B cell (primary cell): ENCODE data around the gene CDC42BPA. TPM values are rescaled to one million over a fixed set of nuclear protein-coding genes. Genes with fewer than 3 reads are reported as not detected.

Source experiments
- ATAC-seq: fragments of 200-7000 bp; cut with Tn5 transposase; one replicate; pipeline ENCODE4 v1.10.0; 2021; ENCODE audit warnings: low read depth, mild to moderate bottlenecking, moderate number of reproducible peaks, moderate library complexity
- CTCF ChIA-PET: fragments of 350-600 bp; sonication (Branson Sonifier 250); formaldehyde crosslinking; loops from one replicate; lab custom pipeline; 2021; ENCODE audit warnings: antibody characterized with exemption, inconsistent platforms; lab: Charles Lee
- POLR2A ChIA-PET: fragments of 350-600 bp; sonication (Branson Sonifier 250); formaldehyde crosslinking; loops from one replicate; lab custom pipeline; 2021; ENCODE audit warnings: antibody characterized with exemption; lab: Charles Lee
- DNase-seq: peaks from one replicate; pipeline ENCODE4 v3.0.0; 2013
- H2AFZ ChIP-seq: 2 replicates; pipeline ENCODE4 v1.6.1; 2012; ENCODE audit warnings: mild to moderate bottlenecking, low read depth, low read length; ENCODE audit not compliant: insufficient read depth, poor library complexity, severe bottlenecking
- H3K27ac ChIP-seq, 2 donors: 1 replicate in 1 of 2; 2 replicates in 1 of 2; pipeline ENCODE4 v1.5.1; 2012 to 2013; ENCODE audit warnings: low read length in 2 of 2, mild to moderate bottlenecking in 2 of 2, moderate library complexity in 1 of 2
- H3K27me3 ChIP-seq, 4 experiments: fragments of 200-600 bp in 1 of 4; sonication (generic) in 1 of 4; replicated peaks in 1 of 4; 1 replicate in 2 of 4; 2 replicates in 2 of 4; pipeline versions ENCODE4 v1.6.1 to v1.7.0; 2013 to 2016; ENCODE audit warnings: low read length in 3 of 4, mild to moderate bottlenecking in 2 of 4, mixed read lengths in 1 of 4, moderate library complexity in 1 of 4; ENCODE audit not compliant: insufficient read depth in 4 of 4, control insufficient read depth in 3 of 4; ENCODE audit errors: control extremely low read depth in 1 of 4
- H3K36me3 ChIP-seq, 2 experiments: replicated peaks in 1 of 2; 1 replicate in 1 of 2; 2 replicates in 1 of 2; pipeline versions ENCODE4 v1.6.1 to v1.7.1; 2013; ENCODE audit warnings: low read length in 1 of 2; ENCODE audit not compliant: insufficient read depth in 2 of 2, control insufficient read depth in 1 of 2; ENCODE audit errors: control extremely low read depth in 1 of 2, extremely low read depth in 1 of 2
- H3K4me1 ChIP-seq, 2 donors: fragments of 200-600 bp in 1 of 2; sonication (generic) in 1 of 2; 1 replicate in 1 of 2; 2 replicates in 1 of 2; pipeline versions ENCODE4 v1.5.1 to v1.6.1; 2013 to 2017; ENCODE audit warnings: low read length in 2 of 2; ENCODE audit not compliant: control insufficient read depth in 2 of 2, insufficient read depth in 2 of 2
- H3K4me2 ChIP-seq: replicated peaks from 2 replicates; pipeline ENCODE3; 2012; ENCODE audit warnings: mild to moderate bottlenecking, low read depth, low read length; ENCODE audit not compliant: poor library complexity, severe bottlenecking
- H3K4me3 ChIP-seq, 5 experiments: fragments of 200-600 bp in 1 of 5; sonication (generic) in 1 of 5; 1 replicate in 3 of 5; 2 replicates in 2 of 5; pipeline versions ENCODE4 v1.5.1 to v1.7.0; 2011 to 2016; ENCODE audit warnings: low read length in 4 of 5, mild to moderate bottlenecking in 4 of 5, low read depth in 2 of 5, control low read depth in 1 of 5, moderate library complexity in 1 of 5; ENCODE audit not compliant: insufficient read depth in 1 of 5; ENCODE audit errors: control extremely low read depth in 1 of 5, extremely low read depth in 1 of 5
- H3K79me2 ChIP-seq: fragments of 200-600 bp; sonication (generic); one replicate; pipeline ENCODE4 v1.6.0; 2016; ENCODE audit warnings: low read length; ENCODE audit not compliant: control insufficient read depth, insufficient read depth
- H3K9ac ChIP-seq: fragments of 200-600 bp; sonication (generic); 2 replicates; pipeline ENCODE4 v1.6.1; 2017; ENCODE audit warnings: mild to moderate bottlenecking, low read length, moderate library complexity
- H3K9me3 ChIP-seq, 3 donors: one replicate each; pipeline versions ENCODE4 v1.6.1 to v1.7.1; 2013; ENCODE audit warnings: low read length in 2 of 3; ENCODE audit not compliant: control insufficient read depth in 2 of 3, insufficient read depth in 1 of 3; ENCODE audit errors: control extremely low read depth in 1 of 3
- H4K20me1 ChIP-seq: 2 replicates; pipeline ENCODE4 v1.6.0; 2012; ENCODE audit warnings: mild to moderate bottlenecking, low read length; ENCODE audit not compliant: insufficient read depth, control insufficient read depth, poor library complexity, severe bottlenecking
- H3K27ac Mint-ChIP-seq: one replicate; pipeline ENCODE4 v1.8.0; 2021; ENCODE audit warnings: mixed read lengths
- H3K27me3 Mint-ChIP-seq: one replicate; pipeline ENCODE4 v1.8.0; 2021; ENCODE audit warnings: mixed read lengths
- H3K4me1 Mint-ChIP-seq: one replicate; pipeline ENCODE4 v1.8.0; 2021; ENCODE audit warnings: mixed read lengths
- H3K4me3 Mint-ChIP-seq: one replicate; pipeline ENCODE4 v1.8.0; 2021; ENCODE audit warnings: mixed read lengths
- H3K9me3 Mint-ChIP-seq: one replicate; pipeline ENCODE4 v1.8.0; 2022; ENCODE audit warnings: mixed read lengths; ENCODE audit not compliant: insufficient read depth
- CTCF ChIP-seq: fragments of 200-600 bp; IDR thresholded peaks from one replicate; pipeline ENCODE4 v1.8.0; 2022; ENCODE audit warnings: antibody characterized with exemption, mild to moderate bottlenecking
- EZH2 ChIP-seq: IDR thresholded peaks from 2 replicates; pipeline ENCODE4 v1.6.1; 2012; ENCODE audit warnings: borderline replicate concordance, low read depth, mild to moderate bottlenecking, moderate library complexity, low read length; ENCODE audit not compliant: insufficient read depth, poor library complexity, severe bottlenecking
- WGBS: methylation state at CpG from one replicate; pipeline ENCODE4 v1.1.5; 2013; ENCODE audit warnings: missing lambda C conversion rate; ENCODE audit not compliant: insufficient coverage; 5-methylcytosine and 5-hydroxymethylcytosine counted together
- intact Hi-C: fragments of 100-400 bp; cut with micrococcal nuclease; formaldehyde crosslinking; loops from one replicate; pipeline ENCODE4 v1.10.0; 2022
- polyA plus RNA-seq: library from polyadenylated mRNA; depleted of rRNA; stranded (reverse); fragments of >200 nt; gene quantifications from 2 replicates; pipeline ENCODE4 v1.2.3, GENCODE V29; 2012
- total RNA-seq, 2 donors: library from RNA; stranded (reverse); fragments of 120-200 nt in 1 of 2; gene quantifications; 1 replicate in 1 of 2; 2 replicates in 1 of 2; pipeline versions ENCODE4 v1.2.3 to v1.2.4, GENCODE V29; 2013 to 2022

CDC42BPA gene
- total and polyA plus RNA-seq, 2 donors (not counting 1 experiment from before 2014, with no cell fraction given): 0.04 to 0.69 TPM

GRCh38 chr1:227311389-227312001 lies 6.8 kb downstream of the CDC42BPA start:
- peaks cover 0 to 25% (median 4%) of the 10 kb centered on the region in 4 experiments for H3K27me3 ChIP-seq
- H3K27ac ChIP-seq: no peak overlapping the region
- ATAC-seq (no peak), DNase-seq (no peak)
- H3K9ac ChIP-seq: no peak overlapping the region
- no peak overlapping the region for H3K4me3 Mint-ChIP-seq
- no peak overlapping the region for H3K4me2 ChIP-seq
- CTCF ChIA-PET: no interaction called here
- H3K27ac Mint-ChIP-seq: no peak overlapping the region
- POLR2A ChIA-PET: no interaction called here
- H3K4me1 Mint-ChIP-seq: no peaks in the 10 kb centered on the region
- peaks cover 38% of the 10 kb centered on the region for H3K27me3 Mint-ChIP-seq
- H3K9me3 ChIP-seq: peaks cover 0 to under 1% (median 0%) of the 10 kb centered on the region in 3 donors
- H3K36me3 ChIP-seq: no peaks in the 10 kb centered on the region
- H3K79me2 ChIP-seq: no peaks in the 10 kb centered on the region
- H3K4me3 ChIP-seq: no peak overlapping the region
- H3K4me1 ChIP-seq: no peaks in the 10 kb centered on the region
- no peaks in the 10 kb centered on the region for H3K9me3 Mint-ChIP-seq
- TF ChIP-seq CTCF (no peak), EZH2 (no peak)
- no peaks in the 10 kb centered on the region for H4K20me1 ChIP-seq
- WGBS: no CpG with 5 or more reads among the region's 4 CpGs
- H2AFZ ChIP-seq: no peak overlapping the region
- intact Hi-C loops: no loop called here
